H9 (cell line): ENCODE data around the gene FNDC3A. TPM values are rescaled to one million over a fixed set of nuclear protein-coding genes. Genes with fewer than 3 reads are reported as not detected.

Source experiments
- DNase-seq: peaks from one replicate; pipeline ENCODE4 v3.0.0-alpha.2; 2017
- H2AFZ ChIP-seq: one replicate; pipeline ENCODE4 v1.6.1; 2013; ENCODE audit warnings: mild to moderate bottlenecking, low read length, control low read depth, moderate library complexity
- H2AK5ac ChIP-seq: 2 replicates; pipeline ENCODE4 v1.6.1; 2013; ENCODE audit warnings: low read length, control low read depth, mixed read lengths; ENCODE audit not compliant: insufficient read length
- H2BK120ac ChIP-seq: one replicate; pipeline ENCODE4 v1.6.1; 2013; ENCODE audit warnings: low read depth, mild to moderate bottlenecking, low read length, control low read depth, inconsistent platforms; ENCODE audit not compliant: poor library complexity, severe bottlenecking
- H2BK12ac ChIP-seq: 2 replicates; pipeline ENCODE4 v1.6.1; 2013; ENCODE audit warnings: low read length, control low read depth, mixed read lengths, low read depth; ENCODE audit not compliant: insufficient read length
- H2BK15ac ChIP-seq: 2 replicates; pipeline ENCODE4 v1.6.1; 2013; ENCODE audit warnings: low read depth, low read length, control low read depth
- H2BK20ac ChIP-seq: one replicate; pipeline ENCODE4 v1.6.1; 2013; ENCODE audit warnings: low read depth, mild to moderate bottlenecking, low read length, control low read depth, inconsistent platforms; ENCODE audit not compliant: poor library complexity, severe bottlenecking
- H2BK5ac ChIP-seq: 2 replicates; pipeline ENCODE4 v1.6.1; 2013; ENCODE audit warnings: low read length, control low read depth, mixed read lengths; ENCODE audit not compliant: insufficient read length
- H3K14ac ChIP-seq: 2 replicates; pipeline ENCODE4 v1.6.1; 2013; ENCODE audit warnings: low read length, control low read depth; ENCODE audit not compliant: insufficient read depth
- H3K18ac ChIP-seq: 2 replicates; pipeline ENCODE4 v1.6.1; 2013; ENCODE audit warnings: low read depth, mild to moderate bottlenecking, mixed read lengths, low read length, control low read depth; ENCODE audit not compliant: insufficient read length
- H3K23ac ChIP-seq: 2 replicates; pipeline ENCODE4 v1.6.1; 2013; ENCODE audit warnings: low read length, control low read depth, mixed read lengths, low read depth; ENCODE audit not compliant: insufficient read length
- H3K23me2 ChIP-seq: 2 replicates; pipeline ENCODE4 v1.6.1; 2013; ENCODE audit warnings: low read depth, mild to moderate bottlenecking, mixed read lengths, low read length, control low read depth; ENCODE audit not compliant: insufficient read length, poor library complexity, severe bottlenecking
- H3K27ac ChIP-seq: 2 replicates; pipeline ENCODE4 v1.5.1; 2013; ENCODE audit warnings: low read length, control low read depth, mixed read lengths, low read depth; ENCODE audit not compliant: insufficient read length
- H3K27me3 ChIP-seq: 2 replicates; pipeline ENCODE4 v1.6.1; 2013; ENCODE audit warnings: low read length, control low read depth, inconsistent platforms; ENCODE audit not compliant: insufficient read depth
- H3K4ac ChIP-seq: 2 replicates; pipeline ENCODE4 v1.6.1; 2013; ENCODE audit warnings: low read depth, mild to moderate bottlenecking, control low read depth, inconsistent platforms, low read length, moderate library complexity
- H3K4me1 ChIP-seq: 2 replicates; pipeline ENCODE4 v1.6.1; 2013; ENCODE audit warnings: low read length, control low read depth, inconsistent platforms; ENCODE audit not compliant: insufficient read depth
- H3K4me2 ChIP-seq: 2 replicates; pipeline ENCODE4 v1.6.1; 2013; ENCODE audit warnings: low read length, control low read depth, mixed read lengths; ENCODE audit not compliant: insufficient read length, insufficient read depth
- H3K56ac ChIP-seq: 2 replicates; pipeline ENCODE4 v1.6.1; 2013; ENCODE audit warnings: low read depth, mild to moderate bottlenecking, mixed read lengths, low read length, control low read depth; ENCODE audit not compliant: insufficient read length
- H3K79me1 ChIP-seq: 2 replicates; pipeline ENCODE4 v1.6.1; 2013; ENCODE audit warnings: low read depth, mild to moderate bottlenecking, moderate library complexity, low read length, control low read depth, inconsistent platforms; ENCODE audit not compliant: insufficient read depth, poor library complexity, severe bottlenecking
- H3K79me2 ChIP-seq: 2 replicates; pipeline ENCODE4 v1.6.1; 2013; ENCODE audit warnings: low read length, control low read depth, inconsistent platforms; ENCODE audit not compliant: insufficient read depth
- H3K9ac ChIP-seq: 2 replicates; pipeline ENCODE4 v1.6.1; 2013; ENCODE audit warnings: low read length, control low read depth, mixed read lengths; ENCODE audit not compliant: insufficient read length; ENCODE audit errors: extremely low read depth
- H3K9me3 ChIP-seq: one replicate; pipeline ENCODE4 v1.6.1; 2013; ENCODE audit warnings: low read depth, low read length, inconsistent platforms; ENCODE audit not compliant: control insufficient read depth
- H3T11ph ChIP-seq: one replicate; pipeline ENCODE4 v1.6.1; 2013; ENCODE audit warnings: mild to moderate bottlenecking, low read length, control low read depth, inconsistent platforms
- H4K20me1 ChIP-seq: one replicate; pipeline ENCODE4 v1.6.1; 2013; ENCODE audit not compliant: control insufficient read depth, insufficient read length, insufficient read depth
- H4K5ac ChIP-seq: 2 replicates; pipeline ENCODE4 v1.6.1; 2013; ENCODE audit warnings: low read depth, mild to moderate bottlenecking, mixed read lengths, low read length, control low read depth; ENCODE audit not compliant: insufficient read length
- H4K8ac ChIP-seq: replicated peaks from 2 replicates; pipeline ENCODE4 v1.6.1; 2013; ENCODE audit warnings: low read length, control low read depth, mixed read lengths, low read depth; ENCODE audit not compliant: insufficient read length
- H4K91ac ChIP-seq: 2 replicates; pipeline ENCODE4 v1.6.1; 2013; ENCODE audit warnings: low read depth, mild to moderate bottlenecking, moderate library complexity, mixed read lengths, low read length, control low read depth; ENCODE audit not compliant: insufficient read length
- H3K27ac Mint-ChIP-seq, 3 experiments: 2 replicates in 2 of 3; 3 replicates in 1 of 3; pipeline ENCODE4 v1.8.0; 2020 to 2021; ENCODE audit warnings: mixed read lengths in 3 of 3, mild to moderate bottlenecking in 1 of 3, moderate library complexity in 1 of 3
- H3K27me3 Mint-ChIP-seq: 2 replicates; pipeline ENCODE4 v1.8.0; 2021; ENCODE audit warnings: low read depth, mild to moderate bottlenecking, moderate library complexity, mixed read lengths
- H3K36me3 Mint-ChIP-seq, 3 experiments: 2 replicates in 2 of 3; 3 replicates in 1 of 3; pipeline ENCODE4 v1.8.0; 2020 to 2021; ENCODE audit warnings: low read depth in 3 of 3, mixed read lengths in 3 of 3; ENCODE audit not compliant: insufficient read depth in 1 of 3
- H3K4me1 Mint-ChIP-seq, 2 experiments: 2 replicates each; pipeline ENCODE4 v1.8.0; 2020; ENCODE audit warnings: mixed read lengths in 2 of 2
- H3K4me3 Mint-ChIP-seq, 2 experiments: 2 replicates in 1 of 2; 3 replicates in 1 of 2; pipeline ENCODE4 v1.8.0; 2020 to 2021; ENCODE audit warnings: mild to moderate bottlenecking in 2 of 2, mixed read lengths in 2 of 2, moderate library complexity in 1 of 2
- H3K9me3 Mint-ChIP-seq, 2 experiments: 2 replicates in 1 of 2; 3 replicates in 1 of 2; pipeline ENCODE4 v1.8.0; 2020; ENCODE audit warnings: mild to moderate bottlenecking in 2 of 2, mixed read lengths in 2 of 2, moderate library complexity in 1 of 2
- CTCF ChIP-seq: fragments of 200-600 bp; sonication (generic); conservative IDR thresholded peaks from 3 replicates; pipeline ENCODE4 v1.8.0; 2021; ENCODE audit warnings: antibody characterized with exemption, mild to moderate bottlenecking
- WGBS: extraction: QIAGEN DNeasy Blood & Tissue Kit; methylation state at CpG from one replicate; pipeline ENCODE4 v1.1.7; 2013; ENCODE audit warnings: missing lambda C conversion rate, low lambda C conversion rate, mixed read lengths; ENCODE audit not compliant: insufficient read length; ENCODE audit errors: extremely low coverage; 5-methylcytosine and 5-hydroxymethylcytosine counted together
- total RNA-seq: library from RNA; stranded (reverse); gene quantifications from 2 replicates; pipeline ENCODE4 v1.2.1, GENCODE V29; 2021

The FNDC3A gene
- total RNA-seq, 1 experiment from 2014 or later, result 27.4 TPM

DNA sequence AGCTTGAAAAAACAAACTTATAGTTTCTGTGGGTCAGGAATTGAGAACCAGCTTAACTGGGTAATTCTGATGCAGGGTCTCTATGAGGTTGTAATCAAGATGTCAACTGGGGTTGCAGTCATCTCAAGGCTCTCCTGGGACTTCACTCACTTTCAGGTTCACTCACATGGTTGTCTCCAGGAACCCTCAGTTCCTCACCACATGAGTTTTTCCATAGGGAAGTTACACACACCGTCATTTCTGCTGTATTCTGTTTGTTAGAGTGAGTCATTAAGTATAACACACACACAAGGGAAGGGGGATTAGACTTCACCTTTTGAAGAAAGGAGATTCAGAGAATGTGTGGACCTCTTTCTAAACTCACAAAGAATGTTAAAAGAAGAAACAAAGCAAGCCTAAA is 209.6 kb downstream of the FNDC3A start:
- Histone ChIP-seq H3K18ac (no peak overlapping the region), H2BK5ac (no peak overlapping the region), H3K4me1 (no peaks in the 10 kb centered on the region; the same call in 1 of the 2 replicates), H3K14ac (no peak overlapping the region), H4K5ac (no peak overlapping the region), H2AFZ (no peak overlapping the region), H4K8ac (no peak overlapping the region), H3K4ac (no peak overlapping the region), H2BK20ac (no peak overlapping the region), H3K56ac (no peak overlapping the region), H4K20me1 (no peaks in the 10 kb centered on the region), H2AK5ac (no peak overlapping the region), H2BK120ac (no peak overlapping the region), H3K23ac (no peak overlapping the region), H2BK12ac (no peak overlapping the region), H3K79me1 (no peaks in the 10 kb centered on the region), H3K27me3 (no peaks in the 10 kb centered on the region), H3K79me2 (no peaks in the 10 kb centered on the region), H4K91ac (no peak overlapping the region), H2BK15ac (no peak overlapping the region), H3K27ac (no peak overlapping the region), H3T11ph (no peak overlapping the region), H3K9ac (no peak overlapping the region), H3K9me3 (no peaks in the 10 kb centered on the region), H3K4me2 (no peak overlapping the region), H3K23me2 (no peaks in the 10 kb centered on the region)
- Mint-ChIP-seq H3K27me3 (no peaks in the 10 kb centered on the region), H3K4me1 (peaks cover 4 to 10% of the 10 kb centered on the region in 2 experiments; a peak in 3 of 4 replicates), H3K27ac (no peak overlapping the region), H3K4me3 (no peak overlapping the region), H3K36me3 (peaks cover 15 to 41% (median 32%) of the 10 kb centered on the region in 3 experiments; a peak in 6 of 7 replicates), H3K9me3 (no peaks in the 10 kb centered on the region)
- no peak for DNase-seq
- no CpG with 5 or more reads among the region's 1 CpG for WGBS
- no peak for TF ChIP-seq CTCF
